ENCODE data around the gene HAUS6. TPM values are rescaled to one million over a fixed set of nuclear protein-coding genes. Genes with fewer than 3 reads are reported as not detected.
A peak's percentile ranks its signal among the peaks of the same experiment; 100 is the strongest.
"Not testable (repeated sequence)": the region's sequence is repeated elsewhere in the genome, so short reads cannot be mapped to it uniquely, and the experiment has no call there.

Gene HAUS6
- 12.9 and 13.2 TPM in 2 replicates for polyA plus RNA-seq (2013)

GRCh38 chr9:19102631-19103345 lies at the start of gene HAUS6:
Gene HAUS6 (minus strand): TSS chr9:19102904. CDS start chr9:19102651, 253 bp downstream.
- H3K79me2 ChIP-seq (ENCODE audit: control insufficient read depth, insufficient read depth, low read length, poor library complexity) = peaks cover 5% of the 10 kb centered on the region
- H2BK5ac ChIP-seq (ENCODE audit: low read depth, low read length, poor library complexity) = no peak within 1 kb of the TSS
- peaks cover 0 to 4% of the 10 kb centered on the region in 2 experiments for H3K4me1 ChIP-seq (ENCODE audit: control insufficient read depth in 1 of 2, insufficient read depth in 2 of 2, low read length in 2 of 2)
- no peaks in the 10 kb centered on the region for H3K9me3 ChIP-seq (ENCODE audit: insufficient read depth, low read depth, low read length)
- peak within 1 kb of the TSS; percentile 91 for H3K4me3 ChIP-seq (ENCODE audit: low read depth, low read length)
- peak within 1 kb of the TSS; percentile 32 for H2AFZ ChIP-seq (ENCODE audit: insufficient read depth, low read length, poor library complexity)
- no peak within 1 kb of the TSS for H2BK120ac ChIP-seq (ENCODE audit: insufficient read depth, low read length, poor library complexity)
- no peak within 1 kb of the TSS for H3K14ac ChIP-seq (ENCODE audit: low read length)
- H3K4ac ChIP-seq (ENCODE audit: low read depth, low read length) = peak within 1 kb of the TSS; percentile 88
- peak within 1 kb of the TSS; percentile 88 for H3K4me2 ChIP-seq (ENCODE audit: low read length)
- peak within 1 kb of the TSS; percentile 89 for H3K9ac ChIP-seq (ENCODE audit: low read length)
- peak within 1 kb of the TSS; percentile 82 for H4K8ac ChIP-seq (ENCODE audit: low read depth, low read length)
- H3K27ac ChIP-seq (ENCODE audit: low read depth, low read length) = peak within 1 kb of the TSS; percentile 3
- peak within 1 kb of the TSS; percentile 0 for H4K12ac ChIP-seq (ENCODE audit: low read depth, low read length)
- no peak within 1 kb of the TSS for H2AK5ac ChIP-seq (ENCODE audit: low read length)
- no peaks in the 10 kb centered on the region for H3K27me3 ChIP-seq (ENCODE audit: insufficient read depth, low read length)
- H3K79me1 ChIP-seq (ENCODE audit: low read length) = peaks cover 2% of the 10 kb centered on the region
- no peak within 1 kb of the TSS for H4K91ac ChIP-seq (ENCODE audit: low read depth, low read length)
- no CpG with 5 or more reads among the region's 46 CpGs for WGBS (ENCODE audit: extremely low coverage, insufficient coverage, insufficient read length)
- peak within 1 kb of the TSS; percentile 16 for H3K18ac ChIP-seq (ENCODE audit: low read length)
- H3K23ac ChIP-seq (ENCODE audit: low read length) = no peak within 1 kb of the TSS
- no peak within 1 kb of the TSS for H2BK12ac ChIP-seq (ENCODE audit: low read length)
- peaks cover 0 to 10% of the 10 kb centered on the region in 2 experiments for H3K36me3 ChIP-seq (ENCODE audit: control insufficient read depth in 1 of 2, insufficient read depth in 2 of 2, low read length in 2 of 2)
- DNase-seq = peak; percentile 96 to 98

GRCh38 chr9:19152160-19152498 lies 49.4 kb upstream of the HAUS6 start:
- H4K91ac ChIP-seq (ENCODE audit: low read depth, low read length); H2AK5ac ChIP-seq (ENCODE audit: low read length); H3K36me3 ChIP-seq (ENCODE audit: control insufficient read depth in 1 of 2, insufficient read depth in 2 of 2, low read length in 2 of 2); H3K4me3 ChIP-seq (ENCODE audit: low read depth, low read length); H3K9me3 ChIP-seq (ENCODE audit: insufficient read depth, low read depth, low read length); H3K79me1 ChIP-seq (ENCODE audit: low read length); H3K27me3 ChIP-seq (ENCODE audit: insufficient read depth, low read length); H3K14ac ChIP-seq (ENCODE audit: low read length); H4K8ac ChIP-seq (ENCODE audit: low read depth, low read length); H3K18ac ChIP-seq (ENCODE audit: low read length); H3K4ac ChIP-seq (ENCODE audit: low read depth, low read length); H3K4me1 ChIP-seq (ENCODE audit: control insufficient read depth in 1 of 2, insufficient read depth in 2 of 2, low read length in 2 of 2); H2BK5ac ChIP-seq (ENCODE audit: low read depth, low read length, poor library complexity); H3K4me2 ChIP-seq (ENCODE audit: low read length); H3K23ac ChIP-seq (ENCODE audit: low read length); H2BK120ac ChIP-seq (ENCODE audit: insufficient read depth, low read length, poor library complexity); DNase-seq; H2BK12ac ChIP-seq (ENCODE audit: low read length); H3K27ac ChIP-seq (ENCODE audit: low read depth, low read length); H3K79me2 ChIP-seq (ENCODE audit: control insufficient read depth, insufficient read depth, low read length, poor library complexity); H4K12ac ChIP-seq (ENCODE audit: low read depth, low read length); H3K9ac ChIP-seq (ENCODE audit: low read length); H2AFZ ChIP-seq (ENCODE audit: insufficient read depth, low read length, poor library complexity): not testable (repeated sequence)
- WGBS (ENCODE audit: extremely low coverage, insufficient coverage, insufficient read length) = no CpG with 5 or more reads among the region's 2 CpGs

GRCh38 chr9:19151425-19152159 lies 48.9 kb upstream of the HAUS6 start:
- Histone ChIP-seq H3K27ac (ENCODE audit: low read depth, low read length) (no peak overlapping the region), H2BK5ac (ENCODE audit: low read depth, low read length, poor library complexity) (no peak overlapping the region), H3K4ac (ENCODE audit: low read depth, low read length) (no peak overlapping the region), H4K91ac (ENCODE audit: low read depth, low read length) (no peak overlapping the region), H3K36me3 (ENCODE audit: control insufficient read depth in 1 of 2, insufficient read depth in 2 of 2, low read length in 2 of 2) (no peaks in the 10 kb centered on the region), H3K23ac (ENCODE audit: low read length) (no peak overlapping the region), H3K27me3 (ENCODE audit: insufficient read depth, low read length) (no peaks in the 10 kb centered on the region), H2BK120ac (ENCODE audit: insufficient read depth, low read length, poor library complexity) (no peak overlapping the region), H3K14ac (ENCODE audit: low read length) (no peak overlapping the region), H2BK12ac (ENCODE audit: low read length) (no peak overlapping the region), H3K79me2 (ENCODE audit: control insufficient read depth, insufficient read depth, low read length, poor library complexity) (peaks cover 1% of the 10 kb centered on the region), H3K18ac (ENCODE audit: low read length) (no peak overlapping the region), H2AFZ (ENCODE audit: insufficient read depth, low read length, poor library complexity) (no peak overlapping the region), H3K4me1 (ENCODE audit: control insufficient read depth in 1 of 2, insufficient read depth in 2 of 2, low read length in 2 of 2) (peaks cover 0 to 3% of the 10 kb centered on the region in 2 experiments), H4K12ac (ENCODE audit: low read depth, low read length) (no peak overlapping the region), H2AK5ac (ENCODE audit: low read length) (no peak overlapping the region), H3K79me1 (ENCODE audit: low read length) (peaks cover 3% of the 10 kb centered on the region), H3K9ac (ENCODE audit: low read length) (no peak overlapping the region), H4K8ac (ENCODE audit: low read depth, low read length) (no peak overlapping the region), H3K9me3 (ENCODE audit: insufficient read depth, low read depth, low read length) (no peaks in the 10 kb centered on the region), H3K4me2 (ENCODE audit: low read length) (no peak overlapping the region), H3K4me3 (ENCODE audit: low read depth, low read length) (no peak overlapping the region)
- DNase-seq = peak in 1 of 2 donors; percentile 17
- no CpG with 5 or more reads among the region's 5 CpGs for WGBS (ENCODE audit: extremely low coverage, insufficient coverage, insufficient read length)

- H3K4me2 ChIP-seq (ENCODE audit: low read length) = no peak overlapping the region
- no peaks in the 10 kb centered on the region for H3K79me1 ChIP-seq (ENCODE audit: low read length)
- H2AFZ ChIP-seq (ENCODE audit: insufficient read depth, low read length, poor library complexity) = no peak overlapping the region
- no peak overlapping the region for H3K9ac ChIP-seq (ENCODE audit: low read length)
- H3K4me3 ChIP-seq (ENCODE audit: low read depth, low read length) = no peak overlapping the region
- no CpG with 5 or more reads among the region's 3 CpGs for WGBS (ENCODE audit: extremely low coverage, insufficient coverage, insufficient read length)
- H2AK5ac ChIP-seq (ENCODE audit: low read length) = no peak overlapping the region
- H4K8ac ChIP-seq (ENCODE audit: low read depth, low read length) = no peak overlapping the region
- H3K18ac ChIP-seq (ENCODE audit: low read length) = no peak overlapping the region
- H2BK5ac ChIP-seq (ENCODE audit: low read depth, low read length, poor library complexity) = no peak overlapping the region
- H4K91ac ChIP-seq (ENCODE audit: low read depth, low read length) = no peak overlapping the region
- H4K12ac ChIP-seq (ENCODE audit: low read depth, low read length) = no peak overlapping the region
- no peaks in the 10 kb centered on the region for H3K36me3 ChIP-seq (ENCODE audit: control insufficient read depth in 1 of 2, insufficient read depth in 2 of 2, low read length in 2 of 2)
- DNase-seq = peak; percentile 66 to 73
- H3K9me3 ChIP-seq (ENCODE audit: insufficient read depth, low read depth, low read length) = no peaks in the 10 kb centered on the region
- H3K4ac ChIP-seq (ENCODE audit: low read depth, low read length) = no peak overlapping the region
- H3K27me3 ChIP-seq (ENCODE audit: insufficient read depth, low read length) = no peaks in the 10 kb centered on the region
- no peak overlapping the region for H2BK120ac ChIP-seq (ENCODE audit: insufficient read depth, low read length, poor library complexity)
- peaks cover 0 to 1% of the 10 kb centered on the region in 2 experiments for H3K4me1 ChIP-seq (ENCODE audit: control insufficient read depth in 1 of 2, insufficient read depth in 2 of 2, low read length in 2 of 2)
- no peak overlapping the region for H3K23ac ChIP-seq (ENCODE audit: low read length)
- no peak overlapping the region for H3K27ac ChIP-seq (ENCODE audit: low read depth, low read length)
- no peaks in the 10 kb centered on the region for H3K79me2 ChIP-seq (ENCODE audit: control insufficient read depth, insufficient read depth, low read length, poor library complexity)
- H3K14ac ChIP-seq (ENCODE audit: low read length) = no peak overlapping the region
- no peak overlapping the region for H2BK12ac ChIP-seq (ENCODE audit: low read length)
Observed at GRCh38 chr9:19149230-19149629, 46.5 kb upstream of the HAUS6 start.
